Liver (tissue), 9 donors: ENCODE data around the gene ACVR1. TPM values are rescaled to one million over a fixed set of nuclear protein-coding genes. Genes with fewer than 3 reads are reported as not detected.

ENCODE experiments used
- DNase-seq: peaks from one replicate; pipeline ENCODE4 v3.0.0-alpha.2; 2017; ENCODE audit warnings: low spot score
- H3K27ac ChIP-seq, 2 donors: one replicate each; pipeline ENCODE4 v1.7.0; 2013; ENCODE audit warnings: inconsistent platforms in 2 of 2, low read length in 2 of 2, control low read depth in 1 of 2, low read depth in 1 of 2, mild to moderate bottlenecking in 1 of 2
- H3K27me3 ChIP-seq, 4 donors: one replicate each; pipeline versions ENCODE4 v1.6.1 to v1.7.0; 2013; ENCODE audit warnings: low read length in 3 of 4, inconsistent platforms in 1 of 4, mild to moderate bottlenecking in 1 of 4, moderate library complexity in 1 of 4; ENCODE audit not compliant: control insufficient read depth in 4 of 4, insufficient read depth in 4 of 4
- H3K36me3 ChIP-seq, 4 donors: one replicate each; pipeline versions ENCODE4 v1.6.1 to v1.7.0; 2013; ENCODE audit warnings: low read length in 3 of 4, mild to moderate bottlenecking in 3 of 4, low read depth in 1 of 4, moderate library complexity in 1 of 4; ENCODE audit not compliant: control insufficient read depth in 4 of 4, insufficient read depth in 3 of 4
- H3K4me1 ChIP-seq, 4 donors: one replicate each; pipeline versions ENCODE4 v1.6.1 to v1.7.0; 2013; ENCODE audit warnings: low read length in 3 of 4, mild to moderate bottlenecking in 3 of 4, moderate library complexity in 1 of 4; ENCODE audit not compliant: control insufficient read depth in 4 of 4, insufficient read depth in 4 of 4
- H3K4me3 ChIP-seq, 3 donors: one replicate each; pipeline versions ENCODE4 v1.6.1 to v1.7.0; 2013; ENCODE audit warnings: low read length in 3 of 3, control low read depth in 1 of 3, low read depth in 1 of 3, mild to moderate bottlenecking in 1 of 3
- H3K9ac ChIP-seq, 2 donors: one replicate each; pipeline ENCODE4 v1.7.0; 2013; ENCODE audit warnings: low read length in 2 of 2, mild to moderate bottlenecking in 2 of 2, moderate library complexity in 2 of 2, control low read depth in 1 of 2, low read depth in 1 of 2
- H3K9me3 ChIP-seq, 4 donors: one replicate each; pipeline versions ENCODE4 v1.6.1 to v1.7.0; 2013; ENCODE audit warnings: low read length in 3 of 4; ENCODE audit not compliant: control insufficient read depth in 4 of 4
- ATF3 ChIP-seq: IDR thresholded peaks from 2 replicates; pipeline ENCODE4 v1.6.1; 2016; ENCODE audit warnings: antibody characterized with exemption
- CTCF ChIP-seq: fragments of 150-350 bp; IDR thresholded peaks from 2 replicates; pipeline ENCODE4 v1.5.1; 2017; ENCODE audit warnings: improper control_type of control experiment, low read depth, low read length; ENCODE audit not compliant: missing input control
- FOXA1 ChIP-seq: IDR thresholded peaks from 2 replicates; pipeline ENCODE4 v1.6.1; 2016; ENCODE audit warnings: antibody characterized with exemption
- GABPA ChIP-seq, 2 donors: IDR thresholded peaks in 1 of 2; conservative IDR thresholded peaks in 1 of 2; 2 replicates each; pipeline ENCODE4 v1.6.1; 2016; ENCODE audit warnings: antibody characterized with exemption in 2 of 2, mild to moderate bottlenecking in 1 of 2, moderate library complexity in 1 of 2
- HNF4A ChIP-seq, 2 donors: conservative IDR thresholded peaks; 2 replicates each; pipeline ENCODE4 v1.6.1; 2016; ENCODE audit warnings: antibody characterized with exemption in 2 of 2, mild to moderate bottlenecking in 2 of 2
- HNF4G ChIP-seq: IDR thresholded peaks from 2 replicates; pipeline ENCODE4 v1.6.1; 2016; ENCODE audit warnings: antibody characterized with exemption
- MAX ChIP-seq: IDR thresholded peaks from 2 replicates; pipeline ENCODE4 v1.6.1; 2016; ENCODE audit warnings: antibody characterized with exemption
- NR2F2 ChIP-seq: IDR thresholded peaks from 2 replicates; pipeline ENCODE4 v1.6.1; 2016; ENCODE audit warnings: antibody characterized with exemption
- RAD21 ChIP-seq, 2 donors: IDR thresholded peaks; 2 replicates each; pipeline ENCODE4 v1.6.1; 2016; ENCODE audit warnings: antibody characterized with exemption in 2 of 2, mild to moderate bottlenecking in 2 of 2
- REST ChIP-seq: IDR thresholded peaks from 2 replicates; pipeline ENCODE4 v1.6.1; 2016; ENCODE audit warnings: antibody characterized with exemption, mild to moderate bottlenecking
- TAF1 ChIP-seq: conservative IDR thresholded peaks from 2 replicates; pipeline ENCODE4 v1.6.1; 2016; ENCODE audit warnings: antibody characterized with exemption, mild to moderate bottlenecking
- ZBTB33 ChIP-seq: IDR thresholded peaks from 2 replicates; pipeline ENCODE4 v1.6.1; 2016; ENCODE audit warnings: antibody characterized with exemption
- WGBS: extraction: QIAGEN DNeasy Blood & Tissue Kit; methylation state at CpG from one replicate; pipeline ENCODE4 v1.1.7; 2013; 5-methylcytosine and 5-hydroxymethylcytosine counted together
- polyA plus RNA-seq, 2 donors: library from polyadenylated mRNA; stranded (reverse) in 1 of 2; unstranded in 1 of 2; fragments of 200-250 nt in 1 of 2; fragments of >200 nt in 1 of 2; fragmentation: Nextera tagmentation in 1 of 2; extraction: Ambion mirVana in 1 of 2; gene quantifications; one replicate each; pipeline versions ENCODE4 v1.2.1 to v1.2.3, GENCODE V29; 2013 to 2015
- total RNA-seq, 2 donors: library from RNA; depleted of rRNA; stranded (reverse); fragments of >200 nt; gene quantifications; one replicate each; pipeline ENCODE4 v1.2.3, GENCODE V29; 2014
- donor health status: healthy.
- donor health status: healthy.
- donor health status: healthy.
- donor health status: healthy.
- donor health status: healthy.

The ACVR1 gene
- total and polyA plus RNA-seq, 4 donors: 6.2 to 20.4 (median 8.5) TPM

GRCh38 chr2:157901325-157901724 lies 25.2 kb upstream of the ACVR1 start:
- Histone ChIP-seq H3K36me3 (no peaks in the 10 kb centered on the region), H3K4me1 (no peaks in the 10 kb centered on the region), H3K27ac (no peak overlapping the region), H3K9me3 (no peaks in the 10 kb centered on the region), H3K9ac (no peak overlapping the region), H3K27me3 (no peaks in the 10 kb centered on the region), H3K4me3 (no peak overlapping the region)
- 64% methylated on average over 3 of the region's 3 CpGs for WGBS
- TF ChIP-seq RAD21 (IDR thresholded peaks at IDR 0.05) (peak; percentile 57 to 66), CTCF (peak; percentile 27), ATF3 (no peak)
- no peak for DNase-seq

GRCh38 chr2:157900684-157901083 lies 24.6 kb upstream of the ACVR1 start:
- H3K9ac ChIP-seq: no peak overlapping the region

More at GRCh38 chr2:157900684-157901083, 24.6 kb upstream of the ACVR1 start:
- Histone ChIP-seq H3K4me1 (no peaks in the 10 kb centered on the region), H3K27me3 (no peaks in the 10 kb centered on the region), H3K36me3 (no peaks in the 10 kb centered on the region), H3K27ac (no peak overlapping the region), H3K9me3 (no peaks in the 10 kb centered on the region), H3K4me3 (no peak overlapping the region)
- WGBS: 77% methylated on average over 2 of the region's 2 CpGs
- TF ChIP-seq FOXA1: no peak
- no peak for TF ChIP-seq NR2F2
- no peak for TF ChIP-seq CTCF
- no peak for TF ChIP-seq TAF1
- TF ChIP-seq ZBTB33: no peak
- TF ChIP-seq HNF4A (conservative IDR thresholded peaks at IDR 0.05): no peak
- no peak for TF ChIP-seq MAX
- TF ChIP-seq ATF3: no peak
- no peak for TF ChIP-seq HNF4G
- TF ChIP-seq REST: no peak
- no peak for TF ChIP-seq GABPA (IDR thresholded peaks at IDR 0.05 in 1 of 2, conservative IDR thresholded peaks at IDR 0.05 in 1 of 2)
- no peak for DNase-seq
